ENCODE data around the gene RAB28. TPM values are rescaled to one million over a fixed set of nuclear protein-coding genes. Genes with fewer than 3 reads are reported as not detected.

Gene RAB28
- polyA plus RNA-seq, 2 of the 4 experiments (the other 2 are of a cell fraction), result 9.5 to 24.6 TPM

- TF ChIP-seq CEBPB (IDR thresholded peaks at IDR 0.05) (no peak), ZSCAN20 (CRISPR knock-in tag; IDR thresholded peaks at IDR 0.05) (no peak), POLR2A (IDR thresholded peaks at IDR 0.05; ENCODE audit: low read length) (no peak), REST (IDR thresholded peaks at IDR 0.05) (no peak)
Measured at GRCh38 chr4:13367244-13367643, 116.9 kb downstream of the RAB28 start (continued).

- WGBS (ENCODE audit: missing lambda C conversion rate), result 90% methylated on average over 3 of the region's 3 CpGs
- H3K27ac ChIP-seq, result no peak overlapping the region
- no peak for DNase-seq (ENCODE audit: low read depth in 1 of 2, low spot score in 1 of 2)
- H3K4me3 ChIP-seq, result no peak overlapping the region
- no peaks in the 10 kb centered on the region for H3K4me1 ChIP-seq
- CTCF ChIA-PET, result no interaction called here
- TF ChIP-seq CHD2 (IDR thresholded peaks at IDR 0.05; ENCODE audit: low read length, partially characterized antibody), result no peak
- no peak for TF ChIP-seq NFE2L2 (conservative IDR thresholded peaks at IDR 0.05; ENCODE audit: low read length)
- no peak for TF ChIP-seq MAFK (IDR thresholded peaks at IDR 0.05; ENCODE audit: partially characterized antibody)
- no peak for TF ChIP-seq RCOR1 (IDR thresholded peaks at IDR 0.05; ENCODE audit: low read depth, low read length)
- no peak for TF ChIP-seq FOSL2 (IDR thresholded peaks at IDR 0.05)
- TF ChIP-seq FOSL2 (CRISPR knock-in tag; IDR thresholded peaks at IDR 0.05), result no peak
- POLR2A ChIA-PET, result no interaction called here
- H3K4me2 ChIP-seq, result no peak overlapping the region
- FAIRE-seq, result no peak
- ATAC-seq, result no peak
- H3K9me3 ChIP-seq, result no peaks in the 10 kb centered on the region
Measured at GRCh38 chr4:13365195-13365594, 118.9 kb downstream of the RAB28 start.

- DNase-seq (ENCODE audit: low read depth in 1 of 2, low spot score in 1 of 2) (no peak), ATAC-seq (no peak), FAIRE-seq (no peak)
- POLR2A ChIA-PET, result no interaction called here
- Histone ChIP-seq H3K9me3 (no peaks in the 10 kb centered on the region), H3K4me3 (no peak overlapping the region), H3K4me2 (no peak overlapping the region), H3K27ac (no peak overlapping the region), H3K4me1 (no peaks in the 10 kb centered on the region)
- 92% methylated on average over 6 of the region's 6 CpGs for WGBS (ENCODE audit: missing lambda C conversion rate)
- TF ChIP-seq RAD21 (conservative IDR thresholded peaks at IDR 0.05 in 1 of 2, IDR thresholded peaks at IDR 0.05 in 1 of 2) (no peak), GATA3 (IDR thresholded peaks at IDR 0.05; ENCODE audit: borderline replicate concordance) (no peak), ATOH8 (CRISPR knock-in tag; IDR thresholded peaks at IDR 0.05; ENCODE audit: low read depth) (no peak), EHF (CRISPR knock-in tag; IDR thresholded peaks at IDR 0.05) (no peak), ZSCAN20 (CRISPR knock-in tag; IDR thresholded peaks at IDR 0.05) (no peak), HOXB5 (CRISPR knock-in tag; IDR thresholded peaks at IDR 0.05) (no peak), POLR2AphosphoS2 (conservative IDR thresholded peaks at IDR 0.05; ENCODE audit: low read length) (no peak), RNF2 (IDR thresholded peaks at IDR 0.05; ENCODE audit: borderline replicate concordance, low read depth) (no peak), HOXB13 (CRISPR knock-in tag; IDR thresholded peaks at IDR 0.05; ENCODE audit: low read depth) (no peak), ELK1 (IDR thresholded peaks at IDR 0.05; ENCODE audit: low read depth, low read length) (no peak), TFCP2L1 (CRISPR knock-in tag; IDR thresholded peaks at IDR 0.05) (no peak), KDM5A (IDR thresholded peaks at IDR 0.05) (no peak), JUNB (IDR thresholded peaks at IDR 0.05) (no peak), RARB (CRISPR knock-in tag; IDR thresholded peaks at IDR 0.05) (no peak), ZNF302 (CRISPR knock-in tag; IDR thresholded peaks at IDR 0.05) (no peak), CBX2 (IDR thresholded peaks at IDR 0.05; ENCODE audit: borderline replicate concordance, low read depth) (no peak), JUN (IDR thresholded peaks at IDR 0.05) (no peak)
- CTCF ChIA-PET, result no interaction called here
Measured at GRCh38 chr4:13364653-13365052, 119.5 kb downstream of the RAB28 start.
